Measurements from ENCODE around the gene BEGAIN. TPM values are rescaled to one million over a fixed set of nuclear protein-coding genes. Genes with fewer than 3 reads are reported as not detected.

BEGAIN gene
- total RNA-seq, 1 experiment from 2014 or later = 0.54 TPM

- Histone ChIP-seq H3K36me3 (ENCODE audit: control insufficient read depth, insufficient read depth, low read length) (no peaks in the 10 kb centered on the region), H3K27me3 (replicated peaks; ENCODE audit: control insufficient read depth, insufficient read depth, low read length) (no peaks in the 10 kb centered on the region), H3K4me3 (ENCODE audit: low read depth, low read length) (no peak overlapping the region), H3K9me3 (no peaks in the 10 kb centered on the region), H3K4me1 (no peaks in the 10 kb centered on the region)
- Mint-ChIP-seq H3K36me3 (ENCODE audit: insufficient read depth, unreplicated experiment) (no peaks in the 10 kb centered on the region), H3K9me3 (ENCODE audit: unreplicated experiment) (no peaks in the 10 kb centered on the region), H3K27me3 (ENCODE audit: insufficient read depth, unreplicated experiment) (peaks cover 4% of the 10 kb centered on the region), H3K4me3 (ENCODE audit: unreplicated experiment) (no peak overlapping the region), H3K4me1 (ENCODE audit: low read depth, unreplicated experiment) (no peaks in the 10 kb centered on the region), H3K27ac (ENCODE audit: unreplicated experiment) (no peak overlapping the region)
- ChIA-PET CTCF (no interaction called here), POLR2A (no interaction called here)
- no peak for TF ChIP-seq CTCF (IDR thresholded peaks at IDR 0.05; ENCODE audit: insufficient read depth in 1 of 2, low read depth in 1 of 2, low read length in 1 of 2, severe bottlenecking in 1 of 2, unreplicated experiment in 1 of 2)
- DNase-seq = no peak
- no TSS peak for BruUV-seq (replicated peaks)
- intact Hi-C loops (cut with micrococcal nuclease; ENCODE audit: unreplicated experiment) = no loop called here
Measured at GRCh38 chr14:100552524-100553125, 34.6 kb downstream of the BEGAIN start.

DNA sequence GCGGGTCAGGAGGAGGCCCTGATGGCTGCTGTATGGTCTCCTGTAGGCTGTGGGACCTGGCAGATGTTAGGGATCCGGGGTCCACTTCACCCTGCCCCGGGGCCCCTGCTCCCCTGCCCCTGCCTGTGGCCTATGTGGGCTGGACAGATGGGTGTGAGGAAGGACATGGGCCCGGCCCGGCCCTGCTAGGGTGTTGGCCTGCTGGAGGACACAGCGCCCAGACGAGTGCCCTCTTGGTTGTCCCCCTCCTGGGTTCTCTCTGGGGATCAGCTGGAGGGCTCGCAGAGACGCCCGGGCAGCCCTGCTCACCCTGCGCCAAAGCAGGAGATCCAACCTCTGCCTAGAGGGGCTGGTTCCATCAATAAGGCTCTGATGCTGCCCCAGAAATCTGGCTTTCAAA lies 36.2 kb downstream of the BEGAIN start:
- no peak for TF ChIP-seq CTCF (IDR thresholded peaks at IDR 0.05; ENCODE audit: insufficient read depth in 1 of 2, low read depth in 1 of 2, low read length in 1 of 2, severe bottlenecking in 1 of 2, unreplicated experiment in 1 of 2)
- no peaks in the 10 kb centered on the region for H3K36me3 ChIP-seq (ENCODE audit: control insufficient read depth, insufficient read depth, low read length)
- H3K27me3 Mint-ChIP-seq (ENCODE audit: insufficient read depth, unreplicated experiment) = peaks cover 3% of the 10 kb centered on the region
- ChIA-PET POLR2A (no interaction called here), CTCF (no interaction called here)
- H3K27me3 ChIP-seq (replicated peaks; ENCODE audit: control insufficient read depth, insufficient read depth, low read length) = no peaks in the 10 kb centered on the region
- H3K4me3 Mint-ChIP-seq (ENCODE audit: unreplicated experiment) = no peak overlapping the region
- no peaks in the 10 kb centered on the region for H3K9me3 ChIP-seq
- no peaks in the 10 kb centered on the region for H3K36me3 Mint-ChIP-seq (ENCODE audit: insufficient read depth, unreplicated experiment)
- no TSS peak for BruUV-seq (replicated peaks)
- H3K27ac Mint-ChIP-seq (ENCODE audit: unreplicated experiment) = no peak overlapping the region
- no peak overlapping the region for H3K4me3 ChIP-seq (ENCODE audit: low read depth, low read length)
- H3K4me1 ChIP-seq = peaks cover 3% of the 10 kb centered on the region; the same call in 1 of the 2 replicates
- H3K4me1 Mint-ChIP-seq (ENCODE audit: low read depth, unreplicated experiment) = no peaks in the 10 kb centered on the region
- no peaks in the 10 kb centered on the region for H3K9me3 Mint-ChIP-seq (ENCODE audit: unreplicated experiment)
- DNase-seq = no peak
- intact Hi-C loops (cut with micrococcal nuclease; ENCODE audit: unreplicated experiment) = no loop called here

- Mint-ChIP-seq H3K4me1 (ENCODE audit: low read depth, unreplicated experiment) (no peaks in the 10 kb centered on the region), H3K36me3 (ENCODE audit: insufficient read depth, unreplicated experiment) (no peaks in the 10 kb centered on the region), H3K9me3 (ENCODE audit: unreplicated experiment) (no peaks in the 10 kb centered on the region), H3K27me3 (ENCODE audit: insufficient read depth, unreplicated experiment) (peaks cover 3% of the 10 kb centered on the region), H3K27ac (ENCODE audit: unreplicated experiment) (no peak overlapping the region), H3K4me3 (ENCODE audit: unreplicated experiment) (no peak overlapping the region)
- no peaks in the 10 kb centered on the region for H3K27me3 ChIP-seq (replicated peaks; ENCODE audit: control insufficient read depth, insufficient read depth, low read length)
- no peaks in the 10 kb centered on the region for H3K9me3 ChIP-seq
- POLR2A ChIA-PET = no interaction called here
- no TSS peak for BruUV-seq (replicated peaks)
- H3K36me3 ChIP-seq (ENCODE audit: control insufficient read depth, insufficient read depth, low read length) = no peaks in the 10 kb centered on the region
- CTCF ChIA-PET = interaction anchor here (0.6 kb wide), 1 partner anchor 120 kb away, joined by 5 read pairs; no protein-coding TSS in a partner anchor
- TF ChIP-seq CTCF (IDR thresholded peaks at IDR 0.05; ENCODE audit: insufficient read depth in 1 of 2, low read depth in 1 of 2, low read length in 1 of 2, severe bottlenecking in 1 of 2, unreplicated experiment in 1 of 2) = no peak
- intact Hi-C loops (cut with micrococcal nuclease; ENCODE audit: unreplicated experiment) = loop anchor here (10.0 kb wide), 1 partner anchor 95 kb away; no protein-coding TSS in a partner anchor
- DNase-seq = no peak
- H3K4me1 ChIP-seq = peaks cover 3% of the 10 kb centered on the region; the same call in 1 of the 2 replicates
- H3K4me3 ChIP-seq (ENCODE audit: low read depth, low read length) = no peak overlapping the region
Measured at GRCh38 chr14:100549834-100550625, 37.2 kb downstream of the BEGAIN start.
